Breast epithelium (tissue), 4 donors: ENCODE results near the gene CRYGN. TPM values are rescaled to one million over a fixed set of nuclear protein-coding genes. Genes with fewer than 3 reads are reported as not detected.

ENCODE experiments used
- DNase-seq, 2 donors: peaks; one replicate each; pipeline ENCODE4 v3.0.0-alpha.2; 2019; ENCODE audit warnings: low spot score in 2 of 2
- H3K27ac ChIP-seq, 2 donors: fragments of 200-600 bp; sonication (generic) in 1 of 2; one replicate each; pipeline ENCODE4 v1.5.1; 2016 to 2019; ENCODE audit warnings: mild to moderate bottlenecking in 1 of 2
- H3K27me3 ChIP-seq, 2 donors: fragments of 200-600 bp; sonication (generic) in 1 of 2; one replicate each; pipeline versions ENCODE4 v1.5.1 to v1.6.0; 2017 to 2019; ENCODE audit warnings: control low read depth in 1 of 2, mild to moderate bottlenecking in 1 of 2
- H3K36me3 ChIP-seq: fragments of 200-600 bp; one replicate; pipeline ENCODE4 v1.5.1; 2019
- H3K4me1 ChIP-seq, 2 donors: fragments of 200-600 bp; sonication (generic); one replicate each; pipeline ENCODE4 v1.5.1; 2016 to 2019; ENCODE audit warnings: control low read depth in 1 of 2
- H3K4me3 ChIP-seq, 3 donors: fragments of 200-600 bp; sonication (generic); 1 replicate in 2 of 3; 2 replicates in 1 of 3; pipeline ENCODE4 v1.5.1; 2016 to 2019; ENCODE audit warnings: mild to moderate bottlenecking in 3 of 3, moderate library complexity in 2 of 3
- H3K9me3 ChIP-seq, 2 donors: fragments of 200-600 bp; sonication (generic) in 1 of 2; one replicate each; pipeline ENCODE4 v1.5.1; 2016 to 2019; ENCODE audit warnings: control low read depth in 1 of 2
- POLR2A ChIP-seq: fragments of 450-650 bp; IDR thresholded peaks from one replicate; pipeline ENCODE4 v1.6.1; 2016; ENCODE audit warnings: antibody characterized with exemption, mild to moderate bottlenecking, moderate library complexity
- POLR2AphosphoS5 ChIP-seq, 3 donors: sonication (generic); formaldehyde crosslinking; IDR thresholded peaks; one replicate each; pipeline ENCODE4 v1.6.1; 2017; ENCODE audit warnings: antibody characterized with exemption in 3 of 3
- intact Hi-C: fragments of 100-400 bp; cut with DNase I; formaldehyde crosslinking; loops from one replicate; pipeline ENCODE4 v1.15.1; 2023; ENCODE audit warnings: low total_unique reads
- total RNA-seq, 3 donors: library from RNA; depleted of rRNA; stranded (reverse); fragments of >200 nt; gene quantifications; one replicate each; pipeline ENCODE4 v1.1.0, GENCODE V29; 2016
- TF ChIP-seq, protein P1 (sequence below), 3 donors: fragments of 450-650 bp; IDR thresholded peaks; one replicate each; pipeline ENCODE4 v1.5.1; 2016 to 2017; ENCODE audit warnings: antibody characterized with exemption in 3 of 3, mild to moderate bottlenecking in 3 of 3, moderate library complexity in 3 of 3

The CRYGN gene
- total RNA-seq, 3 donors from 2014 or later = 0.98 to 1.3 TPM; not detected in 1

DNA sequence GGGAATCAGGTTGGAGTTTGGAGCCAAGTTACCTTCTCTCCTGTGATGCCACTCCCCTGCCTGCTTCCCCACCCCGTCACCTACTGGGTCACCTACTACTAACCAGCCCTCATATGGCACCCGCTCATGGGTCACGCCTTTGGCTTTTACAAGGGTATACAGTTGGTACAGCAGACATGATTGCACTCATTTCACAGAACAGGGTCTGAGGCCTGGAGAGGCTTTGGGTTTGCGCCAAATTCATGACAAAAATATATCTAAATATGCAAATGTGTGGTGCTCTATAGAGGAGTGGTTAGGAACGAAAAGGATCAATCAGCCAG, 10.7 kb downstream of the CRYGN start:
- DNase-seq = no peak
- Histone ChIP-seq H3K4me1 (peaks cover 24 to 25% of the 10 kb centered on the region in 2 donors), H3K9me3 (no peaks in the 10 kb centered on the region), H3K4me3 (no peak overlapping the region), H3K27ac (peak overlapping the region; percentile 90 to 96), H3K27me3 (no peaks in the 10 kb centered on the region), H3K36me3 (no peaks in the 10 kb centered on the region)
- intact Hi-C loops = no loop called here
- no peak for TF ChIP-seq POLR2A
- TF ChIP-seq, protein P1, sequence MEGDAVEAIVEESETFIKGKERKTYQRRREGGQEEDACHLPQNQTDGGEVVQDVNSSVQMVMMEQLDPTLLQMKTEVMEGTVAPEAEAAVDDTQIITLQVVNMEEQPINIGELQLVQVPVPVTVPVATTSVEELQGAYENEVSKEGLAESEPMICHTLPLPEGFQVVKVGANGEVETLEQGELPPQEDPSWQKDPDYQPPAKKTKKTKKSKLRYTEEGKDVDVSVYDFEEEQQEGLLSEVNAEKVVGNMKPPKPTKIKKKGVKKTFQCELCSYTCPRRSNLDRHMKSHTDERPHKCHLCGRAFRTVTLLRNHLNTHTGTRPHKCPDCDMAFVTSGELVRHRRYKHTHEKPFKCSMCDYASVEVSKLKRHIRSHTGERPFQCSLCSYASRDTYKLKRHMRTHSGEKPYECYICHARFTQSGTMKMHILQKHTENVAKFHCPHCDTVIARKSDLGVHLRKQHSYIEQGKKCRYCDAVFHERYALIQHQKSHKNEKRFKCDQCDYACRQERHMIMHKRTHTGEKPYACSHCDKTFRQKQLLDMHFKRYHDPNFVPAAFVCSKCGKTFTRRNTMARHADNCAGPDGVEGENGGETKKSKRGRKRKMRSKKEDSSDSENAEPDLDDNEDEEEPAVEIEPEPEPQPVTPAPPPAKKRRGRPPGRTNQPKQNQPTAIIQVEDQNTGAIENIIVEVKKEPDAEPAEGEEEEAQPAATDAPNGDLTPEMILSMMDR (IDR thresholded peaks at IDR 0.05) = no peak
- no peak for TF ChIP-seq POLR2AphosphoS5 (IDR thresholded peaks at IDR 0.05)

DNA sequence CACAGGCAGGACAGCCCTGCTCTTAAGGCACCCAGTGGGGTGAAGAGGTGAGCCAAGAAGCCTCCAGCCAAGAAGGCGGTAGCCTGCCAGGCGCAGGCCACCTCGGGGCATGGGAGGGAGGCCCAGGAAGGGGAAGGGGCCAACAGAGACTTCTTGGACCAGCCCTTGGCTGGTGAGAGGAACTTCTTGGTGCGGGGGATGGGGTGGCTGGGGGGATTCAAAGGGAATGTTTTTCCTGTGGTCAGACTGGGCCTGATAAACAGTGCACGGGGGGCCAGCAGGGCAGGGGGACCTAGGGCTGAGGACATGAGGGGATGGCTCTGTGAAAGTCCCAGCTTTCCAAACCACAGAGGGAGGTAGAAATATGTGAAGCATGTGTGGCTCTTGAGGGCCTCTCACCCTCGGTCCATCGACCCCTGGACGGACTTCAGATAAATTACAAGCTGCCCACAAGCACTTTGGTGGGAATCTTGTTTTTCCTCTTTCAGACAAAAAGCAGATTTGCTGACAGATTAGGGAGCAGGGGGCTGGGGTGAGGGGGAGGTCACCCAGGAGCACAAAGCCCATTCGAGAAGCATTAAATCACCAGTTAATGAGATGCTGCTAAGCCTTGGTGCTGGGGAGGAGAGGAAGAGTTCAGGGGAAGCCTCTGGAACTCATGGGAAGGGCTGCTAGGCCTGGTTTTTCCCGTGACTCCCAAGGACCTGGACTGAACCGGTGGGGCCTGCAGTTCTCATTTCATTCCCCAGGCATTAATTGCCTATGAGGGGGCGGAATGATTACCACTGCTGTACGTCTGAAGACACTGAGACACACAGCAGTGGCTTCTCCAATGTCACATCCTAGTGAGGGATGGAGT, 11.3 kb downstream of the CRYGN start:
- no peaks in the 10 kb centered on the region for H3K9me3 ChIP-seq
- peaks cover 24 to 25% of the 10 kb centered on the region in 2 donors for H3K4me1 ChIP-seq
- DNase-seq = peak in 1 of 2 donors; percentile 76
- no peak overlapping the region for H3K4me3 ChIP-seq
- intact Hi-C loops = no loop called here
- no peak for TF ChIP-seq POLR2A
- peak; percentile 30 to 57 (median 38) for TF ChIP-seq POLR2AphosphoS5 (IDR thresholded peaks at IDR 0.05)
- peak overlapping the region; percentile 90 to 96 for H3K27ac ChIP-seq
- H3K36me3 ChIP-seq = no peaks in the 10 kb centered on the region
- H3K27me3 ChIP-seq = no peaks in the 10 kb centered on the region

DNA sequence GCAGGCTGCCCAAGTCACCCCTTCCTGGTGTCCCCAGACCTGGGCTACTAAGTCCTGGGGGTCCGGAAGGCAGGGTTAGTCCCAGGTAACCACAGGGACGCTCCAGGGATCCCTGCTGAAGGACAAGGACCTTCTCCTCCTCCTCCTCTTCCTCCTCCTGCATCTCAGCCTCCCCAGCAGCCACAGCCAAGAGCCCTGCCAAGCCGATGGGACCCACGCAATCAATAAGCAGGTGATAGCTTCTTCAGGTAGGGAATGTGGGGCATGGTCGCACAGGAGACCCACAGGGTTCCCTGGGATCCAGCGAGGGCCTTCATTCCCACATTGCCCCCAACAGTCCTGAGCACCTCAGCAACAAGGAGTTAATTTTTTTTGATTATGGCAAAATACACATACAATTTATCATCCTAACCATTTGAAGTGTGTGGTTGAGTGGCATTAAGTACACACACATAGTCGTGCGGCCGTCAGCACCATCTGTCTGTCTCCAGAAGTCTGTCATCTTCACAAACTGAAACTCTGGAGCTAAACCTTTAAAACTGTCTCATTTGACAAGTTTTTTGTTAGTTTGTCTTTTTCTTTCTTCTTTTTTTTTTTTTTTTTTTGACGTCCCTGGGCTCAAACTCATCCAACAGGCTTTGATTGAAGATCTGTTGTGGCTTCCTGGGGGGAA, 12.1 kb downstream of the CRYGN start:
- DNase-seq = no peak
- Histone ChIP-seq H3K27me3 (no peaks in the 10 kb centered on the region), H3K36me3 (no peaks in the 10 kb centered on the region), H3K9me3 (no peaks in the 10 kb centered on the region), H3K4me1 (peaks cover 24 to 25% of the 10 kb centered on the region in 2 donors), H3K27ac (peak overlapping the region; percentile 90 to 96), H3K4me3 (no peak overlapping the region)
- intact Hi-C loops = no loop called here
- TF ChIP-seq POLR2A = no peak
- TF ChIP-seq, protein P1 (IDR thresholded peaks at IDR 0.05) = no peak
- no peak for TF ChIP-seq POLR2AphosphoS5 (IDR thresholded peaks at IDR 0.05)

DNA sequence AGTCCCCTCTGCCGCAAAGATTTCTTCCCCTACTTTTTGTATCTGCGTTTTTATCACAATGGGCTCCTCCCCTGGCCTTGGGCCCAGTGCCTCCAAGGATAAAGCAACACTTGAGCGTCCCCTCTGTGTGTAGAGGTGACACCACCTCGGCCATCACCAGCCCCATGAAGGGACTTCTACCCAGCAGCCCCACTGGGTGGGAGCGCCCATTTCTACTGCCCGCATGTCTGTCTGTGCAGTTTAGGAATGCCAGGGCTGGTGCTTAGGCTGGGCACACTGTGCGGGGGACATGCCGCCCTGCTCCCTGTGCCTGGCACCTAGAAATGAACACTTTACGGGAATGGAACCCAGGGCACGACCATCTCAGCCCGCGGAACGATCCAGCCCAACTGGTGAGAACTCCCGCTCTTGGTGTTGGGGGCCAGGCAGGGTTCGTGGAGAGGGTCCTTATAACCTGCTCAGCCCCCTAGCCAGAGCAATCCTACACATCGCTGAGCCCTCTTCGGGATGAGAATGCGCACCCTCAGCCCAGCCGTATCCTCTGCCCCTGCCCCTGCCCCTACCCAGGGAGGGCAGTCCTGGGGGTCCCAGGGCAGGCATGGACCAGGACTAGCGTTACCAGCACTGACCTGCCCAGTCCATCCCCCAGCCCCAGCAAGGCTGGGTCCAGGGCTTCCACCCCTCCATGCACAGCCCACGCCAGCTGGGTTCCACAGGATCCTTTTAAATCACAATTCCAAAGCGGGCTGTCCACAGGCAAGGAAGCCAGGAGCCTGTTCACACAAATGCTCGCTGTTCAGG, 12.8 kb downstream of the CRYGN start:
- H3K9me3 ChIP-seq = no peaks in the 10 kb centered on the region
- H3K27ac ChIP-seq = peak overlapping the region; percentile 90 to 96
- TF ChIP-seq POLR2A = no peak
- TF ChIP-seq, protein P1 (IDR thresholded peaks at IDR 0.05) = no peak
- TF ChIP-seq POLR2AphosphoS5 (IDR thresholded peaks at IDR 0.05) = no peak
- no peaks in the 10 kb centered on the region for H3K36me3 ChIP-seq
- DNase-seq = no peak
- intact Hi-C loops = no loop called here
- H3K27me3 ChIP-seq = no peaks in the 10 kb centered on the region
- peaks cover 24 to 25% of the 10 kb centered on the region in 2 donors for H3K4me1 ChIP-seq
- H3K4me3 ChIP-seq = peak overlapping the region in 1 of 3 donors; percentile 35

DNA sequence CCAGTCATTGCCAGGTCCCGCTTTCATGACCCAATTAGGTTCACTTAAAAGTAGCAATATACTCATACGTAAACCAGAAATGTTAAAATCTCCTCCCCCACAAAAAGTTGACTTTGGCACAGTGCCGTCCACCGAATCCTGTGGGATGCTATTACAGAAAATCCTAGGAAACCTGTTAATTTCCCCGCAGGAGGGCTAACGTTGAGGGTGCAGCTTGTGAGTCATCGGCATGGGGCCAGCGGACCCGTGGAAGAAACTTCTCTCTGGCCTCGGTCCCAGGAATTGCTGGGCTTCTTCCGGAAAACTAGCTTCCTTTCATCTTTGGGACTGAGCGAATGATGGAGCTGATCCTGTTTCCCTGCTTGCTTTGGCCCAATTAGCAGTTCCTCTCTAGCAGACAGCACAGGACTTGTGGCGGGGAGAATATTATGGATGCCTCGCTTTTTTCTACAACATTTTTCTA, 13.5 kb downstream of the CRYGN start:
- H3K4me1 ChIP-seq = peaks cover 24 to 25% of the 10 kb centered on the region in 2 donors
- peak overlapping the region in 1 of 3 donors; percentile 40 for H3K4me3 ChIP-seq
- no peaks in the 10 kb centered on the region for H3K27me3 ChIP-seq
- H3K36me3 ChIP-seq = no peaks in the 10 kb centered on the region
- intact Hi-C loops = no loop called here
- no peaks in the 10 kb centered on the region for H3K9me3 ChIP-seq
- DNase-seq = peak in 1 of 2 donors; percentile 87
- peak overlapping the region; percentile 90 to 96 for H3K27ac ChIP-seq
- TF ChIP-seq, protein P1 (IDR thresholded peaks at IDR 0.05) = no peak
- peak in 2 of 3 donors; percentile 61 to 75 for TF ChIP-seq POLR2AphosphoS5 (IDR thresholded peaks at IDR 0.05)
